Measurements from ENCODE around the gene TH. TPM values are rescaled to one million over a fixed set of nuclear protein-coding genes. Genes with fewer than 3 reads are reported as not detected.
"Not testable (repeated sequence)": the region's sequence is repeated elsewhere in the genome, so short reads cannot be mapped to it uniquely, and the experiment has no call there.

TH gene
- total and polyA plus RNA-seq, 10 donors: 0.13 to 1.0 (median 0.27) TPM; not detected in 6

- no peak overlapping the region for H3K27ac ChIP-seq
- no peaks in the 10 kb centered on the region for H3K9me3 ChIP-seq
- peaks cover 0 to 34% (median 16%) of the 10 kb centered on the region in 6 donors for H3K4me1 ChIP-seq
- no peak overlapping the region for H3K4me3 ChIP-seq
- no peaks in the 10 kb centered on the region for H3K36me3 ChIP-seq
- H3K27me3 ChIP-seq (replicated peaks in 1 of 7): peaks cover 0 to 30% (median 7%) of the 10 kb centered on the region in 7 donors
- no peak for DNase-seq
- TF ChIP-seq POLR2AphosphoS5 (IDR thresholded peaks at IDR 0.05) (no peak), CTCF (IDR thresholded peaks at IDR 0.05 in 8 of 11, conservative IDR thresholded peaks at IDR 0.05 in 3 of 11) (peak; percentile 40 to 93 (median 78))
- WGBS, 5 donors: 47 to 75% (median 52%) methylated on average over 15 to 24 of the region's 24 CpGs
- intact Hi-C loops (cut with DNase I; ENCODE audit: low total_unique reads): loop anchor here (5.0 kb wide), 1 partner anchor 107 kb away; the partner anchor contains the start of genes C11orf21 and TSPAN32
These were observed 23.5 kb upstream of the TH start for GRCh38 chr11:2194877-2195755.

- H3K36me3 ChIP-seq; DNase-seq; H3K27ac ChIP-seq; H3K4me3 ChIP-seq; intact Hi-C loops (cut with DNase I; ENCODE audit: low total_unique reads); H3K9me3 ChIP-seq: not testable (repeated sequence)
- WGBS, 5 donors: 72 to 86% (median 83%) methylated on average over 7 to 18 of the region's 20 CpGs
- Histone ChIP-seq H3K27me3 (replicated peaks in 1 of 7) (peaks cover 0 to 33% (median 7%) of the 10 kb centered on the region in 7 donors), H3K4me1 (peaks cover 0 to 38% (median 17%) of the 10 kb centered on the region in 6 donors)
These were observed 22.4 kb upstream of the TH start for GRCh38 chr11:2193888-2194595.

- H3K27ac ChIP-seq: no peak overlapping the region
- peaks cover 0 to 38% (median 17%) of the 10 kb centered on the region in 6 donors for H3K4me1 ChIP-seq
- peaks cover 0 to 33% (median 7%) of the 10 kb centered on the region in 7 donors for H3K27me3 ChIP-seq (replicated peaks in 1 of 7)
- 89 to 94% (median 92%) methylated on average over 22 to 26 of the region's 26 CpGs for WGBS, 5 donors
- intact Hi-C loops (cut with DNase I; ENCODE audit: low total_unique reads): no loop called here
- no peaks in the 10 kb centered on the region for H3K9me3 ChIP-seq
- no peak for TF ChIP-seq POLR2AphosphoS5 (IDR thresholded peaks at IDR 0.05)
- TF ChIP-seq CTCF (IDR thresholded peaks at IDR 0.05 in 8 of 11, conservative IDR thresholded peaks at IDR 0.05 in 3 of 11): no peak
- no peak for TF ChIP-seq POLR2A (IDR thresholded peaks at IDR 0.05)
- no peaks in the 10 kb centered on the region for H3K36me3 ChIP-seq
- DNase-seq: no peak
- no peak overlapping the region for H3K4me3 ChIP-seq
These were observed 21.7 kb upstream of the TH start for GRCh38 chr11:2193099-2193887.

- TF ChIP-seq CTCF (IDR thresholded peaks at IDR 0.05 in 8 of 11, conservative IDR thresholded peaks at IDR 0.05 in 3 of 11) (no peak), POLR2AphosphoS5 (IDR thresholded peaks at IDR 0.05) (no peak), POLR2A (IDR thresholded peaks at IDR 0.05) (no peak)
- no peak overlapping the region for H3K4me3 ChIP-seq
- intact Hi-C loops (cut with DNase I; ENCODE audit: low total_unique reads): no loop called here
- DNase-seq: no peak
- no peak overlapping the region for H3K27ac ChIP-seq
- no peaks in the 10 kb centered on the region for H3K36me3 ChIP-seq
- WGBS, 5 donors: 80 to 97% (median 84%) methylated on average over 5 to 10 of the region's 10 CpGs
- H3K9me3 ChIP-seq: no peaks in the 10 kb centered on the region
- H3K27me3 ChIP-seq (replicated peaks in 1 of 7): peaks cover 0 to 37% (median 7%) of the 10 kb centered on the region in 7 donors
- peaks cover 0 to 37% (median 17%) of the 10 kb centered on the region in 6 donors for H3K4me1 ChIP-seq
These were observed 20.8 kb upstream of the TH start for GRCh38 chr11:2192435-2192834.

Measured in spleen (tissue), 11 donors.